ENCODE data around the gene RNASEL.

DNA sequence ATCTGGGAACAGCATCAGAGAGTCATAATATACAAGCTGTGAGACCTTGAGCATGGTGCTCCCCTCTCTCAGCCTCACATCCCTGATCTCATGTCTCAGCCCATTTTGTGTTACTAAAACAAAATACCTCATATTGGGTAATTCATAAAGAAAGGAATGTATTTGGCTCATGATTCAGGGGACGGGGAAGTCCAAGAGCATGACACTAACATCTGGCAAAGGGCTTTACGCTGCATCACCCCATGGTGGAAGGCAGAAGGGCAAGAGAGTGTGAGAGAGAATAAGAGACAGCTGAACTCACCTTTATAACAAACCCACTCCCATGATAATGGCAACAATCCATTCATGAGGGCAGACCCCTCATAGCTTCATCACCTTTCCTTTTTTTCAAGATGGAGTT is 36.5 kb downstream of the RNASEL start:
- TF ChIP-seq POLR2A (IDR thresholded peaks at IDR 0.05; ENCODE audit: low read length) (no peak), GATA1 (IDR thresholded peaks at IDR 0.05; ENCODE audit: low read depth, low read length) (no peak)

All from erythroblast (primary cell).